HK-2 (cell line): ENCODE measurements around the gene TOM1L2.
"Not testable (repeated sequence)": the region's sequence is repeated elsewhere in the genome, so short reads cannot be mapped to it uniquely, and the experiment has no call there.

ENCODE experiments used
- DNase-seq: peaks from one replicate; pipeline ENCODE4 v3.0.0-alpha.2; 2018; ENCODE audit not compliant: unreplicated experiment

TOM1L2 gene

DNA sequence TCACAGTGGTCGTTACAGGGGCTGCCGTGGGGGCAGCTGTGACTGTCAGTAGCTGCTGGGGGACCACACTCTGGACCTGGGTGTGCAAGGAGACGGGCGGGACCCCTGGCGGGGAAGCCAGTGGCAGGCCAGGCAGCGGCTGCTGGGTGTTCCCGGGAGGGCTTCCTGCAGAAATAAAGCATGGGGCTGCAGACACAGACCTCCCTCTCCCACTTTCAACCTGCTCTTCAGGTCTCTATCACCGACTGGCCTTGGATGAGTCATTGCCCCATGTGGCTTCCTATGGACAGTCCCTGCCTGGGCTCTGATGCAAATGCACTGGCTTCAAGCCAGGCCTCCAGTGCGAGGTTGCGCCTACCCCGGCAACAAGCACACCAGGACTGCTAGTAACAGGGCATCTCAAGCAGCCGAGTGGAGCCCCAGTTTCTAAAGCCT is 152.6 kb downstream of the TOM1L2 start:
- peak; percentile 88 for DNase-seq

DNA sequence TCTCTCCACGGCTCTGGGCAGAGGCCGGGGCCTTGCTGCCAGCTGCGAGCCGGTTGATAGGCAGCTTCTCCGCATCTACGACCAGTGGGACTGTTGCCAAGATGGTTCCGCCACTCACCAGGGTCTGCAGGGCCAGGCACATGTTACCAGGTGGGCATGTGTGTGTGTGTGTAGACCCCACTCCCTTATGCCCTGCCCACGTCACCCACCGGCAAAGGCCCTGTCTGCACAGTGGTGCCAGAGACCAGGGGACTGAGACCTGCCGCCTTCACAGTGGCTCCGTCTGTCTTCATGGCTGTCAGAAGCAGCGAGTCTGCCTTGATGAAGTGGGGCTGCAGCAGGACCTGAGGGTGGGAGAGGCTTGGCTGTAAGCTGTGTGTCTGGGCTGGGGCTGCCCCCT is 153.1 kb downstream of the TOM1L2 start:
- DNase-seq: no peak

- no peak for DNase-seq
These were observed 154.1 kb downstream of the TOM1L2 start for GRCh38 chr17:17818088-17818526.

DNA sequence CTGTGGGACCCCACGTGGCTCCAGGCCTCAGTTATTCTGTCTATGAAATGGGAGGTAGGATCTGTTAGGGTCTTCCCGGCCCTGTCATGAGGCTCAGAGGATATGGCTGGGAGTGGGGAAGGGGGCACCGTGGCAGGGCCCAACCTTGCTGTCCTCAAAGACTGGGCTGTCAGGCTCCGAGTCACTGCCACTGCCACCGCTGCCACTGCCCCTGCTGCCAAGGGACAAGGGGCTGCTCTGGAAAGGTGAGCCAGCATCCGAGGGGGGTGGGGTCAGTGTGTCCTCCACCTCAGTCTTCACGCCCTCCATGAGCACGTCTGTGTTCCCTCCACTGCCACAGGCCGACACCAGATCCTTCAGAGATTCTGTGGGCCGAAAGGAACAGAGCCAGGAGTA is 154.7 kb downstream of the TOM1L2 start:
- DNase-seq: no peak

GRCh38 chr17:17816831-17817551 is 155.2 kb downstream of the TOM1L2 start:
- DNase-seq: no peak

DNA sequence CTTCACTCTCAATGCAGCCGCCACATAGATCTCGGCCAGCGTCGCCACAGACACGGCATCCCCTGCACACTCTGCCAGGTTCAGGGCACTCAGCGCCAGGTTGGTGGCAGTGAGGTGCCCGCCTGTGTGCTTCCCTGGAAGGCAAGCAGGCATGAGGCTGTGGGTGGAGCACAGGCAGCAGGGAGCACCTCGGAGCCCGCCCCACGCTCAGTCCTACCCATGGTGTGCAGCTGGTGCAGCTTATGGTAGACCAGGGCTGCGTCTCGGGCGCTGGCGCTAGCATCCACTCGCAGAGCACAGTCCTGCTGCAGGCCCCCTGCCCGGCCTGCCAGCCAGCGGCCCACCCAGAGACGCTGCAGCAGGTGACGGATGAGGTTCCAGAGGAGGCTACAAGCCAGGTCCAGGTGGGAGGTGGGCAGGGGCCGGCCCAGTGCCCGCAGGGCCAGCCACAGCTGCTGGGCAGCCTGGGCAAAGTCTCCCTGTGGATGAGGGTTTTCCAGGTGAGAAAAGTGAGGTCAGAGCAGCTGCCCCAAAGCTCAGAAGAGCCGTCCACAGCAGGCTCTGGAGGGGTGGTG is 155.9 kb downstream of the TOM1L2 start:
- no peak for DNase-seq

- DNase-seq: no peak
These were observed 156.6 kb downstream of the TOM1L2 start for GRCh38 chr17:17815436-17816200.

GRCh38 chr17:17815062-17815406 is 157.2 kb downstream of the TOM1L2 start:
- DNase-seq: no peak

DNA sequence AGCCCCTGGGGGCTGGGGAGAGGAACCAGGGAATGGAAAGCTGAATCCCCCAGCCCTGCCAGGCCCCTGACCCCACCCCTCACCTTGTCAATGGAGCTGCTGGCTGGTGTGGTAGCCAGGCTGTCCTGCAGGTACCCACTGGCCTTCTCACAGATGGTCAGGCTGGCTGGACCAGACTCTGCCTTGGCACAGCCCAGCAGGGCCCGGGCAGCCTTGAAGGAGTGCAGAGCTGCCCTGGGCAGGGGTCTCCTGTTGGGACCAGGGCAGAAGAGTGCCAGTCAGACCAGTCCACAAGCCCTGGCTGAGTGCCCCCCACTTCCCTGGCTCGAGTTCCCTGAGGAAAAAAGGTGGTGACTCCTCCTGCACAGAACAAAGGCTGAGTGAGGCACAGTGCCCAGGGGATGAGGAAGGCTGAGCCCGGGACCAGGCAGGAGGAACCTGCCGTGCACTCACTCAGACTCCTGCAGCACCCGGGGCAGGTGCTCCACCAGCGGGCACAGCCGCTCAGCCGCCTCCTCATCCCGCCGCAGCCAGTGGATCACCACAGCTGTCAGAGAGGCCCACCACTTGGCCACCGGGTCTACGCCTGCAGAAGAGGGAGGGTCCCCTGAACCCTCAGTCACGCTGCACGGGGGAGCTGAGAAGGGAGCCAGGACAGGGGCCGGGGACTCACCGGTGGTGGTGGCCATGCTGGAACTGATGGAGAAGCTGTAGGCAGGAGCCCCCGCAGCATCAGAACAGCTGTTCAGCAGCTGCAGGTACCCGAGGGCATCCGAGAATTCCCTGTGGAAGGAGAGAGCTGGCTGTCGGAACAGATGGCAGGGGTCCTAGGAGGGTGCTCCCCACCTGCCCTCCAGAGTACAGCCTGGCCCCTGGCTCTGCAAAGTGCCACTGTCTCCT is 157.8 kb downstream of the TOM1L2 start:
- DNase-seq: no peak

DNA sequence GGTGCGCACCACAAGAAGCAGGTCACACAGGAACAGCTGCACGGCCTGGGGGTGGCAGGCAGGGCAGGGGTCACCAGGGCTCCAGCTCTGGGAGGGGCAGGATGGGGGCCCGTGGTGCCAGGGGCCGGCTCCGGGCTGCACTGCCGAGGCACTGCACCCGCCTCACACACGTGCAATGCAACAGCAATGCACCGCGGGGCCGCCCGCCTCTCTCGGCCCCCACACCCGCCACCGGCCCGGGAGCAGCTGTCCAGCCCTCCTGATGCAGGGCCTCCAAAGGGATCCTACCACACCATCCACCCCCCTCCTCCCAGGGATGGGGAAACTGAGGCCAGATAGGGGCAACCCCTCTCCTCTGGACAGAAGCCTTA is 158.5 kb downstream of the TOM1L2 start:
- no peak for DNase-seq

DNA sequence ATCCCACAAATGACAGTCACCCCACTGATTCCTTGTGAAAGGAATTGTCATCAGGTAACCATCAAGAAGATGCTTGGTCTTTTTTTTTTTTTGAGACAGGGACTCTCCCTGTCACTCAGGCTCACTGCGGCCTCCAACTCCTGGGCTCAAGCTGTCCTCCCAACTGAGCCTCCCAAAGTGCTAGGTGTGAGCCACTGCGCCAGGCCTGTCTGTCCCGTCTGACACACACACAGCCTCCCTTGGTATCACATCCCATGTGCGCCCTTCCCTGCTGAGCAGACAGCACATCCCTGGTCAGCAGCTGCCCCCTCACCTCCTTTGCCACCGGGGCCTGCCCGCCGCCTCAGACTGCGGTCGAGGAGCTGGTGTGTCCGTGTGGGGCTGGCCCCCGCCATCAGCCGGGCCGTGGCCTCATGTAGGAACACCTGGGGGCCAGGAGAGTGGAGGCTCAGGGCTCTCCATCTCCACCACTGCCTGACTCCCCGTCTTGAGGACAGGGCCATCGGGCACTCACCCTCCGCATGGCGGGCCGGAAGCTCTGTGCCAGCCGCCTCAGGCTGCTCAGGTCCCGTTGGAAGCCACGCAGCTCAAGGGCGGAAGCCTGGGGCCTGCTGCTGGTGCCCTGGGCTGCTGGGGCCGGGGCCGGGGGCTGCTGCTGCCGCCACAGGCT is 159.0 kb downstream of the TOM1L2 start:
- DNase-seq: no peak

DNA sequence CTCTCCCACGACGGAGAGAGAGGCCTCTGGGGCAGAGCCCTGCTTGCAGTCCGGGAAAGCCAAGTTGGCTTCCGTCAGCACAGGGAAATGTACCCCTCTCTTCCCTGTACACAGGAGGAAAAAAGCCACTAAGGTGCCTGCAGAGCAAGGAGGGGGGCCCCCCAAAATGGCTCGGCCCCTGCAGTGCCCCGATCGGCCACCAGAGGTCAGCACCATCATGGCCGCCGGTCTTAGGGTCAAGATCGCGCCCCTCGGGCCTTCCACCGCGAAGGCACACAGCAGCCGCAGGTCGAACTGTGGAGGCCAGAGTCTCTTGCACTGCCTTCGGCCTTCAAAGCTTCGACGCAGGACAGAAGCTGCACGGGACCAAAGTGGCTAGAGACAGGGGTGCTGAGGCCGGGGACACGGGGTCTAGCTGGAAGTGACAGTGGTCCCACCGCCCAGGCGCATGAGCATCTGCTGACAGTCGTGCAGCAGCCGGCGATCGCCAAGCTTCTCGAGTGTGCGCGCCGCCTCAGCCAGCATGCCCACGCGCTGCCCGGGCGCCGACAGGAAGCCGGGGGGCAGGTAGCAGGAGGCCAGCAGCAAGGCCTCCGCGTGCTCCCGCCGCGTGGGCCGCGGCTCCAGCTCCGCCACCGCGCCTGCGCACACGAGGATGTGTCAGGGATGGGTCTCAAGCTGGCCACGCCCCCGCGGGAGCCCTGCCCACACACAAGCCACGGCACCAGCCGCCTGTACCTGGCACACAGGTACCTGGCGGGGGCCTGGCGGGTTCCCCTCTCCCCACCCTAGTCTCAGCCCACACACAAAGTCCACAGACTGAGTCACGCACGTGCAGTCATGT is 159.8 kb downstream of the TOM1L2 start:
- peak; percentile 64 for DNase-seq

- no peak for DNase-seq
These were observed 160.6 kb downstream of the TOM1L2 start for GRCh38 chr17:17811381-17812210.

DNA sequence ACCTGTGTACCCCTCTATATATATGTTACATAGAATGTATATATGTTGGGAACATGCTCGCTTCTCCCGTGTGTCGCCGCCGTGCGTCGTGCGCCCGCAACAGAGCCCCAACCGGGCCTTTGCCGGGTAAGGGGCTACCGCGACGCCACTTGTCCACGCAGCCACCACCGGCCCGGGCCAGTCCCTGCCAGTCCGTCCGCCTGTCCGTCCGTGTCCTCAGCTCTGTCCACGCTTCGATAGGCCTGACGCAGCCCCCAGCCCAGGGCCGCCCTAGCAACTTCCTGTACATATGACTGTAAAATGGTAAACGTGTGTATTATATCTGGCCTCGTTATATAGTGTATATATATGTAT is 161.3 kb downstream of the TOM1L2 start:
- no peak for DNase-seq

DNA sequence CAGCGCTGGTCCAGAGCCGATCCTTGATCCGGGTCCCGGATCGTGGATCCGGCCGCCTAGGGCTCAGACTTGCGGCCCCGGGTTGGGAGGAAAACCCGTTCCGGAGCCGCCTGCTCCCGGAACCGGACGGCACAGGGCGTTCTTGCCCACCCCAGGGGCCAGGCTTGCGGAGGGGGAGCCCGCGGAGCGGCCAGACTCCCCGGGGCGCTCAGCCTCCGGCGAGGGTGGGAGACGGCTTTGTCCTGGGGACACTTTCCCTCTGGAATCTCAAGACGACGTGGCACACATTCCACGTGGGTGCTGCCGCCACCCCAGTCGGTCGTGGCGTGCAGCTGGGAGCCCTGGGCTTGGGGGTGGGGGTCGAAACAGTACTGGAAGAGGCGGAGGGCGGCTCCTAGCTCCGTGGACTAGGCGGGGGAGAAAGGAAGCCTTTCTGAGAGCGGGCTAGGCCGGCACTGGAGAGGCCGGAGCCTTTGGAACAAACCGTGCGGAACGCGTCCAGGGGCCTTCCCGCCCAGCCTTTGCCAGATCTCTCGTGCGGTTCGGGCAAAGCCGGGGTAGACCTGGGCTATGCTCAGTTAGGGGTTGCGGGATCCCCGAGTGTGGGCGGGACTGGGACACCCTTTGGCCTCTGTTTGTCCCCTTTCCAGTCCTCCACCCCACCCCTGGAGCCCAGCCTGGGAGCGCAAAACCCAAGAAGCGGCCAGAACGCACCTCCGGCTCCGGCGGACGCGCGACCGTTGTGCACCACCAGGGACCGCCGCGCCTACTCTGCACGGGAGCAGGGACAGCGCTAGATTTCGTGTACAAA is 161.9 kb downstream of the TOM1L2 start:
- no peak for DNase-seq

DNA sequence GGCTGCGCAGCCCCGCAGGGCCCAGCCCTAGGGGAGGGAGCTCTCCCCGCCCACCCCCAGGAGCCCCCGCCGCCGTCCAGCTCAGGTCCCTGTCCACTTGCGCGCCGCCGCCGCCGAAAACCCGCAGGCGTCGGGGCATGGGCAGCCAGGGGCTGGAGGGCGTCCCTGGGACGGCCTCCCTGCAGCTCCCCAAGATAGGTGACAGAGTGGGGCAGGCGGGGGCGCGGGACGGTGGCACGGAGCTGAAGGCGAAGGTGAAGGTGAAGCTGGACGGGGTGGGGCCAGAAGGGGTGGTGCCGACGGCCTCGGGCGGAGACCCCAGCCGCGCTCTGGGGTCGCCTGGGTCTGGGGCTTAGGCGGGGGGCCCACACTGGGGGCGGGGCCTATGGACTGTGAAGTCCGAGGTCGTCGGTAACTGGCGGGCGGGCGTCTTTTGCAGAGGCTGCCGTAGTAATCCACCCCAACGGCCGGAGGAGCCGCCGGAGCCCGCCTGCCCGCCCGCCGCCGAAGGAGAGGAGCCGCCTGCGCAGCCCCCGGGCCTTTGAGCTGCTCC is 162.6 kb downstream of the TOM1L2 start:
- no peak for DNase-seq

DNA sequence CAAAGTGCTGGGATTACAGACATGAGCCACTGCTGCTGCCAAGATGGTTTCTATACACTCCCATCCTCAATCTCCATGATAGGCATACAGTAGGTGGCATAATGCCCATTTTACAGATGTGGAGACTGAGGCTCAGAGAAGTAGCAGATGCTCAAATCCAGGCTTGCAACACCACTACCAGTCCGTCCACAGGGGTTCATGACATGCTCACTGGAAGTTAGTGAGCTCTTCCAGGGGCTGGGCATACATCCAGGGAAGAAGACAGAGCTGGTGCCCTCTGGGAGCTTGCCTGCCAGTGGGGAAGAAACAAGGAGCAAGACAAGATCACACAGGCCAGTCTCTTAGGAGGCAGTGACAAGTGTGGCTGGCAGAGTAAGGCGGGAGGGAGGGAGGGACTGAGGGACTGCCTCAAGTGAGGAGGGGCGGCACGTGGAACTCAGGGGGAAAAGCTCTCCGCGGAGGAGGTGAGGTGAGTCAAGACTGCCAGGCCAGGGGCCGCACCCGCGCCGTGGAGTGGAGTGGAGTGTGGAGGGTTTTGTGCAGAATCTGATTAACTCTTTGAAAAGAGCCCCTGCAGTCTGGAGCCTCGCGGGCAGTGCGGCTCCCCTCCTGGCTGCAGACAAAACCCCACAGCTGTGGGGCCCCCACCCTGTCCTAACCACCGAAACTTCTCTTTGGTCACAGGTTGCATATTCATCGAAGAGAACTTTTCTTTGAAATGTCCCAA is 163.3 kb downstream of the TOM1L2 start:
- no peak for DNase-seq

GRCh38 chr17:17808200-17808599 is 164.0 kb downstream of the TOM1L2 start:
- not testable (repeated sequence) for DNase-seq
